ENCODE results near the gene SIRPA. TPM values are rescaled to one million over a fixed set of nuclear protein-coding genes. Genes with fewer than 3 reads are reported as not detected.

Gene SIRPA
- total RNA-seq, 1 experiment from 2014 or later = 0.30 TPM

DNA sequence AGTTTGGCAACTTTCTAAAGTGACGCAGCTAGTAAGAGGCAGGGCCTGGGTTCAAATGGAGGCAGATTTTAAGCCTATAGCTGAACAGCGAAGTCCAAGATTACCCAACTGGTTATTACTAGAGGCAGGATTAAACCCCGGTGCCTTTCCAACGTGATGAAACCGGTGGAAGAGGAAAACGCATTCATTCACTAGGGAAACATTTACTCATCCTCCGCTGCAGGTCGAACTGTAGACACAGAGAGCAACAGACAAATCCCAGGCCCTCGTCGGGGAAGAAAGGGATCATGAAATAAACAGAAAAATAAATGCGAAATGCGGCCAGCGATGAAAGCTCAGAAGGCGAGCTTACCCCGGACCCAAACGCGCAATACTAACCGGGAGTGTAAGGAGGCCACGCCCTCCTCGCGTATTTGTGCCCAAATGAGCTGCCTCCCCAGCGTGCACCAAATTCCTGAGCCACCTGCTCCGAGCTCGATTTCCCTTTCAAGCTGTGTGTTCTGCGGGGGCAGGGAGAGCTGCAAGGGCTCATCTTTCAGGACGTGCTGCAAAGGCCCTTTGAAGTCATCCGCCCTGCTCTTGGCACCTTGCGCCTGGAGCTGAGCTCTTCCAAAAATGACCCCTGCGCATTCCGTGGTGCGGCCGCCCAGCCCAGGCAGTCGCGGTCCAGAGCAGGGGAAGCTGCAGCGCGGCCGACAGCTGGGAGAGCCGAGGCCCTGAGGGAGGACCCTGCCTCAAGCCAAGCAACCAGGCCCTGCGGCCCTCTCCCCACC lies 51.7 kb downstream of the SIRPA start:
- no peak overlapping the region for H3K4me3 ChIP-seq (ENCODE audit: low read length)

DNA sequence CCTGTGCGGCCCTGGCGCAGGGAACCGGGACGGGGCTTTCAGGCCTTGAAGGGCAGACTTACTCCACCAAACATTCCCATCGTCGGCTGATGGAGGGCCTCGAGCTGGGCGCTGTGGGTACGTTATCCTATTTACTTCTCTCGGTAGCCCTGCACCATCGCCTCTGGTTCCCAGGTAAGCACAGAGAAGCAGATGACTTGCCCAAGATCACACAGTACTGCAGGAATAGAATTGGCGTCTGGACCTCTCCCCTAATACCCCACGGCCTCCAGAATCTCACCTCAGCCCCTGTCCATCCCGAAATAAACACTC lies 52.3 kb downstream of the SIRPA start:
- H3K9me2 ChIP-seq (replicated peaks; ENCODE audit: insufficient read depth, low read length) = no peaks in the 10 kb centered on the region
- H3K4me2 ChIP-seq (ENCODE audit: low read depth, low read length, poor library complexity, severe bottlenecking) = no peak overlapping the region
- H3K9ac ChIP-seq (ENCODE audit: low read length) = no peak overlapping the region

More for the DNA sequence above, 51.7 kb downstream of the SIRPA start:
- H3K27ac ChIP-seq (ENCODE audit: low read length) = no peak overlapping the region
- H3K36me3 ChIP-seq (ENCODE audit: insufficient read depth, low read length) = no peaks in the 10 kb centered on the region
- H3K79me2 ChIP-seq (ENCODE audit: low read length) = no peaks in the 10 kb centered on the region
- no peak for DNase-seq
- H3K9ac ChIP-seq (ENCODE audit: low read length) = no peak overlapping the region
- no peaks in the 10 kb centered on the region for H3K9me3 ChIP-seq (ENCODE audit: low read length)
- H3K27me3 ChIP-seq (ENCODE audit: low read length) = no peaks in the 10 kb centered on the region
- H4K20me1 ChIP-seq (ENCODE audit: insufficient read depth, low read depth, low read length) = no peaks in the 10 kb centered on the region
- H3K4me1 ChIP-seq (ENCODE audit: low read length) = no peaks in the 10 kb centered on the region
- H3K4me2 ChIP-seq (ENCODE audit: low read depth, low read length, poor library complexity, severe bottlenecking) = no peak overlapping the region
- H3K9me2 ChIP-seq (replicated peaks; ENCODE audit: insufficient read depth, low read length) = no peaks in the 10 kb centered on the region
- no peak overlapping the region for H2AFZ ChIP-seq (ENCODE audit: low read length)

DNA sequence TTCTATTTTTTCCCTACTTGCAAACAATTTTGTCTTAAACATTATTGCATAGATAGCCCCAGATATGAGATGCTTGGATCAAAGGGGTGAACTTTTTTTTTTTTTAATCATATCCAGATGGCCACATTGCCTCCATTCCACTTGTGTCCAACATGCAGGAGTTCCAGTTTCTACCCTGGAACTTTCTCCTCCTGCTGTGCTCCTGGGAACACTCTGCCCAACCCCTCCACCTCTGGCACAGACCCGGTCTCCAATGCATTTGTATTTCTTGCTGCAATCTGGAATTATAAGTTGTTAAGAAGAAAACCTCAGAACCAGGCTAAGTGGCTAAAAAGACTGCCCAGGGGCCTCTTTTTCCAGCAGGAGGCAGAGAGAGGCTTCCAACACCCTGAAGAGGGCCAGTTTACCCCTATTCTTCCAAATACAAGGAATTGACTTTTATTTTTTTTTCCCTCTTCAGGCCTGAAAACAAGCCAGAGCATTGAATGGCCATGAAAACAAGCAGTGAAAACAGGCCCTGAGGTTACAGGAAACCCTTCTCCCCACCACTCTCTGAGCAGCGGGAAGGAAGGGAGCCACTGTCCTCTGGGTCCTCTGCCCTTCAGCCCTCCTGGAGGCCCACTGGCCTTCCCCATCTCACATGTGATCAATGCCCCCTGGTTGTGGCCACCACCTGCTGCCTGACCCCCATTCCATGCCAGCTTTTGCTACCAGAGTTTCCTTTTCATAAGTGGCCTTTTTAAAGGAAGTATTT lies 54.3 kb downstream of the SIRPA start:
- no peaks in the 10 kb centered on the region for H4K20me1 ChIP-seq (ENCODE audit: insufficient read depth, low read depth, low read length)
- H3K4me2 ChIP-seq (ENCODE audit: low read depth, low read length, poor library complexity, severe bottlenecking) = no peak overlapping the region
- no peak overlapping the region for H3K4me3 ChIP-seq (ENCODE audit: low read length)
- no peaks in the 10 kb centered on the region for H3K9me3 ChIP-seq (ENCODE audit: low read length)
- peaks cover 21% of the 10 kb centered on the region for H3K4me1 ChIP-seq (ENCODE audit: low read length)
- H3K27ac ChIP-seq (ENCODE audit: low read length) = no peak overlapping the region
- no peak overlapping the region for H2AFZ ChIP-seq (ENCODE audit: low read length)
- no peak overlapping the region for H3K9ac ChIP-seq (ENCODE audit: low read length)
- no peaks in the 10 kb centered on the region for H3K79me2 ChIP-seq (ENCODE audit: low read length)
- no peaks in the 10 kb centered on the region for H3K9me2 ChIP-seq (replicated peaks; ENCODE audit: insufficient read depth, low read length)
- DNase-seq = no peak
- no peaks in the 10 kb centered on the region for H3K27me3 ChIP-seq (ENCODE audit: low read length)
- no peaks in the 10 kb centered on the region for H3K36me3 ChIP-seq (ENCODE audit: insufficient read depth, low read length)

More for the DNA sequence above, 52.3 kb downstream of the SIRPA start:
- peaks cover under 1% of the 10 kb centered on the region for H3K4me1 ChIP-seq (ENCODE audit: low read length)
- no peak overlapping the region for H2AFZ ChIP-seq (ENCODE audit: low read length)
- no peaks in the 10 kb centered on the region for H3K36me3 ChIP-seq (ENCODE audit: insufficient read depth, low read length)
- H4K20me1 ChIP-seq (ENCODE audit: insufficient read depth, low read depth, low read length) = no peaks in the 10 kb centered on the region
- no peak overlapping the region for H3K27ac ChIP-seq (ENCODE audit: low read length)
- H3K79me2 ChIP-seq (ENCODE audit: low read length) = no peaks in the 10 kb centered on the region
- no peaks in the 10 kb centered on the region for H3K9me3 ChIP-seq (ENCODE audit: low read length)
- DNase-seq = no peak
- no peak overlapping the region for H3K4me3 ChIP-seq (ENCODE audit: low read length)
- no peaks in the 10 kb centered on the region for H3K27me3 ChIP-seq (ENCODE audit: low read length)

DNA sequence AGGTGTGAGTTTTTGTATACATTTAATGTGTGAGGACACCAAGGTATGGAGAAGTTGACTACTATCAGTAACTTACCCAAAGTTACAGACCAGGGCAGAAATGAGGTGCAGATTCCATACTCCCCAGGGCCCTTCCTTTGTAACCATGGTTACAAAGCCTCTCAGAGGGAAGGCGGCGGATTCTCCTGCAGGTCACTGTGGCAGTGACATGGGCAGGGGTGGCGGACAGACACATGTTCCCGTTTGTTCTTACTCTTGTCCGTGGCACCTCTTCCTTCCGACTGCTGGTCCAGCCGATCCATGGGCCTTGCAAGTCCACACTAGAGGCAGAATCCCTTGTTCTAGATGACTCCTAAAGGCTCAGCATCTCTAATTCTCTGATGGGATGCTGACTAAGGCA lies 55.6 kb downstream of the SIRPA start:
- no peaks in the 10 kb centered on the region for H3K9me3 ChIP-seq (ENCODE audit: low read length)
- H3K9ac ChIP-seq (ENCODE audit: low read length) = no peak overlapping the region
- H3K79me2 ChIP-seq (ENCODE audit: low read length) = no peaks in the 10 kb centered on the region
- H3K27ac ChIP-seq (ENCODE audit: low read length) = no peak overlapping the region
- no peaks in the 10 kb centered on the region for H3K36me3 ChIP-seq (ENCODE audit: insufficient read depth, low read length)
- no peak overlapping the region for H3K4me2 ChIP-seq (ENCODE audit: low read depth, low read length, poor library complexity, severe bottlenecking)
- H3K9me2 ChIP-seq (replicated peaks; ENCODE audit: insufficient read depth, low read length) = no peaks in the 10 kb centered on the region
- H4K20me1 ChIP-seq (ENCODE audit: insufficient read depth, low read depth, low read length) = no peaks in the 10 kb centered on the region
- no peak overlapping the region for H2AFZ ChIP-seq (ENCODE audit: low read length)
- H3K27me3 ChIP-seq (ENCODE audit: low read length) = no peaks in the 10 kb centered on the region
- no peak overlapping the region for H3K4me3 ChIP-seq (ENCODE audit: low read length)
- no peak for DNase-seq
- peaks cover 30% of the 10 kb centered on the region for H3K4me1 ChIP-seq (ENCODE audit: low read length)

DNA sequence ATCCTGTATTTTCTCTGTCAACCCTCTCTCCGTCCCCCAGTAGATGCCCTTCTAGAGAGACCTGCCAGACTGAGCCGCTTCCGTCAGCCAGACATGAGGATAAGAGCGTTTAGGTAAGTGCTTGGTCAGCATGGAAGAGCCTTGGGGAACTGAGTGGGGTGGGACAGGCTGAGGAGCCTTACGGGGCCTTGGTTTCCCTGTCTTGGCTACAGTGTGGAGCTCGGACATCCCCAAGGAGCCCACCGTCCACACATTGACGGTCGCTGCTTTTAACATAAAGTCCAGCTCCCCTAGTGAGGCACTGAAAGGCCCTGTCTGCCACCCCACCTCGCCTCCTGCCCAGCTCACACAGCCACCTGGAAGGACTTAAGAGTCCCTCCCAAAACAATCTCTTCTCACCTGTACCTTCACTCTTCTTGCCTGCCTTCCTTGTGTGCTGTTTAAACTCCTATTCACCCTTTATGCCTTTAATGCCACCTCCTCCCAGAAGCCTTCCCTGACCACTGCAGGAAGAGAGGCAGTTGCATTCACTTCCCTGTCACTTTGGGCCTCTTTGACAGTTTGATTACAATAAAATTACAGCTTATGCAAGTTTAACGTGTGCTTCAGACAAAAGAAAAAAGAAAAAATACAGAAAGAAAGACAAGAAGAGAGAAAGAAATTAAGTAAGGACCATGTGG lies 56.4 kb downstream of the SIRPA start:
- no peaks in the 10 kb centered on the region for H3K36me3 ChIP-seq (ENCODE audit: insufficient read depth, low read length)
- no peak overlapping the region for H3K4me2 ChIP-seq (ENCODE audit: low read depth, low read length, poor library complexity, severe bottlenecking)
- H3K4me3 ChIP-seq (ENCODE audit: low read length) = no peak overlapping the region
- no peak for DNase-seq
- peaks cover 30% of the 10 kb centered on the region for H3K4me1 ChIP-seq (ENCODE audit: low read length)
- H3K27ac ChIP-seq (ENCODE audit: low read length) = no peak overlapping the region
- no peaks in the 10 kb centered on the region for H3K27me3 ChIP-seq (ENCODE audit: low read length)
- H3K9me3 ChIP-seq (ENCODE audit: low read length) = no peaks in the 10 kb centered on the region
- H3K79me2 ChIP-seq (ENCODE audit: low read length) = no peaks in the 10 kb centered on the region
- no peaks in the 10 kb centered on the region for H4K20me1 ChIP-seq (ENCODE audit: insufficient read depth, low read depth, low read length)
- H2AFZ ChIP-seq (ENCODE audit: low read length) = no peak overlapping the region
- H3K9ac ChIP-seq (ENCODE audit: low read length) = no peak overlapping the region
- H3K9me2 ChIP-seq (replicated peaks; ENCODE audit: insufficient read depth, low read length) = no peaks in the 10 kb centered on the region

DNA sequence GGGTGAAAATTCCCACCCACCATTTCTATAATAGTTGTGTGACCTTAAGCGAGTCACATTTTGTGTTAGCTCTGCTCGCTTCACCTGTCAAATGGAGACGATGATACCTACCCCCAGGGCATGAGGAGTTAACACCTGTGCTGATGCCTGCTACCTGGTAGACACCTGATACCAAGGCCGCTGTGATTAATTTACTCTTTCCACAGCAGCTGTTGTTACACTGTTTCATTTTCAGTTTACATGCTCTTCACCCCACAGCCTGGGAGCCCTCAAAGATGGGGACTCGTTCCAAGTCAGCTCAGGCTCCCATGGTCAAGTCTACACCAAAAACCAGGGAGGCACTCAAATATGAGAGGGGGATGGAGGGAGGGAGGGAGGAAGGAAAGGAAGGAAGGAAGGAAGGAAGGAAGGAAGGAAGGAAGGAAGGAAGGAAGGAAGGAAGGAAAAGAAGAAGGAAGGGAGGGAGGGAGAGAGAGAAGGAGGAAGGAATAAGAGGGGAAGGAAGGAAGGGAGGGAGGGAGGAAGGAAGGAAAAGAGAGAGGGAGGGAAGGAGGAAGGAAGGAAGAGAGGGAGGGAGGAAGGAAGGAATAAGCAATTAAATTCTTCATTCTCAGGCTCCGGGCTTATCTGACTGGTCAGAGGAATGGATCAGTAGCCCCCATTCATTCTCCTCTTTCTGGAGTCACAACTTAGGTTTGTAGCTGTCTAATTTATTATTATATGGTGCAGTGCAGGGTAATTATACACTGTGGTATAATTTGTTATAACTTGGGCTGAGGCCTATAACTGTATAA lies 57.7 kb downstream of the SIRPA start:
- no peak overlapping the region; the same call in 1 of the 2 replicates for H3K4me3 ChIP-seq (ENCODE audit: low read length)
- H2AFZ ChIP-seq (ENCODE audit: low read length) = 0 out of 2 replicates have a peak overlapping the region, but pooled peaks have one; percentile 93
- peak overlapping the region; percentile 81; the same call in 1 of the 2 replicates for H3K27ac ChIP-seq (ENCODE audit: low read length)
- H3K9me3 ChIP-seq (ENCODE audit: low read length) = no peaks in the 10 kb centered on the region
- H3K36me3 ChIP-seq (ENCODE audit: insufficient read depth, low read length) = no peaks in the 10 kb centered on the region
- H3K9ac ChIP-seq (ENCODE audit: low read length) = no peak overlapping the region
- peak overlapping the region; percentile 57 for H3K4me2 ChIP-seq (ENCODE audit: low read depth, low read length, poor library complexity, severe bottlenecking)
- H3K79me2 ChIP-seq (ENCODE audit: low read length) = no peaks in the 10 kb centered on the region
- no peaks in the 10 kb centered on the region for H4K20me1 ChIP-seq (ENCODE audit: insufficient read depth, low read depth, low read length)
- H3K9me2 ChIP-seq (replicated peaks; ENCODE audit: insufficient read depth, low read length) = no peaks in the 10 kb centered on the region
- H3K27me3 ChIP-seq (ENCODE audit: low read length) = no peaks in the 10 kb centered on the region
- DNase-seq = no peak
- peaks cover 30% of the 10 kb centered on the region for H3K4me1 ChIP-seq (ENCODE audit: low read length)

DNA sequence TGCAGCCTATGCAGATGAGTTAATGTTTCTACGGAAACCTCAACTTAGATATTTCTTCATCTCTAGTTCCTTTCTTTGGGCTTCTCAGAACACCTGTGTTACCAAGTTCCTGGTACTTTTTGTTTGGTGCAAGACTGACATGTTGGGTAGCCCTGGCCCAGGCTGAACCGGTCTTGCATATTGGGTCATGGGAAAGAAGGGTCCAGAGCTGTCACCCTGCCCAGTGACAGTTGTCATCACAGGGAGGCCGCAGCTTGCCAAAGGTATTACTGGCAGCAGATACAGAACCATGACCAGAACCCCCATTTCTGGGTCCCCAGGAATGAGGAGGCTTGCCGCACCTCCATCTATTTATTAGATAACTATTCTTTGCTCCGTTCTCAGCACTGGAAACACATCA lies 58.4 kb downstream of the SIRPA start:
- peak overlapping the region; percentile 39 for H3K9ac ChIP-seq (ENCODE audit: low read length)
- peak; percentile 60 for DNase-seq
- H3K27ac ChIP-seq (ENCODE audit: low read length) = peak overlapping the region; percentile 81
- H3K4me1 ChIP-seq (ENCODE audit: low read length) = peaks cover 30% of the 10 kb centered on the region
- H2AFZ ChIP-seq (ENCODE audit: low read length) = peak overlapping the region; percentile 93; the same call in 1 of the 2 replicates
- H3K9me3 ChIP-seq (ENCODE audit: low read length) = no peaks in the 10 kb centered on the region
- peak overlapping the region; percentile 57 for H3K4me2 ChIP-seq (ENCODE audit: low read depth, low read length, poor library complexity, severe bottlenecking)
- no peaks in the 10 kb centered on the region for H3K36me3 ChIP-seq (ENCODE audit: insufficient read depth, low read length)
- no peaks in the 10 kb centered on the region for H3K27me3 ChIP-seq (ENCODE audit: low read length)
- H4K20me1 ChIP-seq (ENCODE audit: insufficient read depth, low read depth, low read length) = no peaks in the 10 kb centered on the region
- peak overlapping the region; percentile 39 for H3K4me3 ChIP-seq (ENCODE audit: low read length)
- H3K79me2 ChIP-seq (ENCODE audit: low read length) = no peaks in the 10 kb centered on the region
- no peaks in the 10 kb centered on the region for H3K9me2 ChIP-seq (replicated peaks; ENCODE audit: insufficient read depth, low read length)
